NCI-H2196 (cell line): ENCODE data around the gene S1PR4.
A peak's percentile ranks its signal among the peaks of the same experiment; 100 is the strongest.
"Not testable (repeated sequence)": the region's sequence is repeated elsewhere in the genome, so short reads cannot be mapped to it uniquely, and the experiment has no call there.

Experiments
- DNase-seq: peaks from one replicate; lab custom pipeline; 2025; ENCODE audit not compliant: unreplicated experiment; lab: John Stamatoyannopoulos, UW

The S1PR4 gene

GRCh38 chr19:3151563-3152418, 26.8 kb upstream of the S1PR4 start:
- no peak for DNase-seq

- no peak for DNase-seq
Measured at GRCh38 chr19:3152419-3152780, 26.2 kb upstream of the S1PR4 start.

DNA sequence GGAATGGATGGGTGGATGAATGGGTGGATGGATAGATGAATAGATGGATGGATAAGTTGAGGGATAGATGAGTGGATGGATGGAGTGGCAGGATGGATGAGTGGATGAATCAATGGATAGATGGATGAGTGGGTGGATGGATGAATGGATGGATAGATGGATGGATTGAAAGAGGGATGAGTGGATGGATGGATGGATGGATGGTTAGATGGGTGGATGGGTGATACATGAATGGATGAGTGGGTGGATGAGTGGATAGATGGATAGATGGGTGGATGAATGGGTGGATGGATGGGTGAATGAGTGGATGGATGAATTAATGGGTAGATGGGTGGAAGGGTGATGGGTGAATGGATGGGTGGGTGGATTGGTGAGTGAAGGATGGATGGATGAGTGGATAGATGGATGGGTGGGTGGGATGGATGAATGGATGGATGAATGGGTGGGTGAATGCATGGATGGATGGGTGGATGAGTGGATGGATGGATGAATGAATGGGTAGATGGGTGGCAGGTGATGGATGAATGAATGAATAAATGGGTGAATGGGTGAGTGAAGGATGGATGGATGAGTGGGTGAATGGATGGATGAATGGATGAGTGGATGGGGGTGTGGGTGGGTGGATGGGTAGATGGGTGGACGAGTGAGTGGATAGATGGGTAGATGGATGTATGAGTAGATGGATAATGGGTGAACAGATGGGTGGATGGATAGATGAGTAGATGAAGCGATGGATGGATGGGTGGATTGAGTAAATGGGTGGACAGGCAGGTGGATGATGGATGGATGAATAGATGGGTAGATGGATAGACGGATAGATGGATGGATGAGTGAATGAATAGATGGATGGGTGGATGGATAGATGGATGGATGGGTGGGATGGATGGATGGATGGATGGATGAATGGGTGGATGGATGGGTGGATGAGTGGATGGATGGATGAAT, 25.0 kb upstream of the S1PR4 start:
- DNase-seq: no peak

DNA sequence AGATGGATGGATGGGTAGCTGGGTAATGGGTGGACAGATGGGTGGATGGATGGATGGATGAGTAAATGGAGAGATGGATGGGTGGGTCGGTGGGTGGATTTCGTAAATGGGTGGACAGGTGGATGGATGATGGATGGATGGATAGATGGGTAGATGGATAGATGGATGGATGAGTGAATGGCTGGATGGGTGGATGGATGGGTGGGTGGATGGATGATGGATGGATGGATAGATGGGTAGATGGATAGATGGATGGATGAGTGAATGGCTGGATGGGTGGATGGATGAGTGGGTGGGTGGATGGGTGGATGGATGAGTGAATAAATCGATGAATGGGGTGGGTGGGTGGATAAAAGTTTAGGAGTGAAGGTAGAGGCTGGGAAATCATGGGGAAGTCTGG, 24.1 kb upstream of the S1PR4 start:
- not testable (repeated sequence) for DNase-seq

- no peak for DNase-seq
Measured at GRCh38 chr19:3154957-3155736, 23.4 kb upstream of the S1PR4 start.

- DNase-seq: no peak
Measured at GRCh38 chr19:3157096-3157845, 21.3 kb upstream of the S1PR4 start.

DNA sequence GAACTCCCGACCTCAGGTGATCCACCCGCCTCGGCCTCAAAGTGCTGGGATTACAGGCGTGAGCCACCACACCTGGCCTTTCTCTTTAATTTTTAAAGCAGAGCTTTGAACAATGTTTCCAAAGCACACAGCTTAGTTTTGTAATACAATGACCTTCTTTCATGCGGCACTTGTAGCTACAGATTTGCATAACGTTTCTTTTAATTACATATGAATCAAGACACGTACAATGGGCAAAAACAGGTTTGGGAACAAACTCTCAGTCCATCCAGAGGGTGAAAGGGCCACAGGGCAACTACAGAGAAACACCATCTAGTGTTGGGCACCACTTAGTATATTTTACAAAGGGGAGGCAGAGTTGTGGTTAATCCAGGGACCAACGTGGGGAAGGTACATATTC, 19.0 kb upstream of the S1PR4 start:
- no peak for DNase-seq

DNA sequence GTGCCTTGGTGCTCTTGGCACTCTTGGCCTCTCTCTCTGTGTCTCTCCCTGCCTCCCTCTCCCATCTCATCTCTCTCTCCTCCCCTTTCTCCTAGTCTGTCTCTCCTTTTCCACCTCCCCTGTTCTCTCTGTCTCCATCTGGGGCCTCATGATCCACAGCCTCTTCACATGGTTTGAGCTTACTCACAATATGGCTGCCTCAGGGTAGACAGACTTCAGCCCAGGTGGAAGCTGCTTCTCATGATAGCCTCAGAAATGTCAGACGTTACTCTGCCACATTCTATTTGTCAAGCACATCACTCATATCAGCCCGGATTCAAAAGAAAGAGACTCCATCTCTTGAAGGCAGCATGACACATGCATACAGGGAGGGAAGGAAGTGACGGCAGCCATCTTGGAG, 18.4 kb upstream of the S1PR4 start:
- DNase-seq: no peak

GRCh38 chr19:3161453-3161852, 17.1 kb upstream of the S1PR4 start:
- no peak for DNase-seq

DNA sequence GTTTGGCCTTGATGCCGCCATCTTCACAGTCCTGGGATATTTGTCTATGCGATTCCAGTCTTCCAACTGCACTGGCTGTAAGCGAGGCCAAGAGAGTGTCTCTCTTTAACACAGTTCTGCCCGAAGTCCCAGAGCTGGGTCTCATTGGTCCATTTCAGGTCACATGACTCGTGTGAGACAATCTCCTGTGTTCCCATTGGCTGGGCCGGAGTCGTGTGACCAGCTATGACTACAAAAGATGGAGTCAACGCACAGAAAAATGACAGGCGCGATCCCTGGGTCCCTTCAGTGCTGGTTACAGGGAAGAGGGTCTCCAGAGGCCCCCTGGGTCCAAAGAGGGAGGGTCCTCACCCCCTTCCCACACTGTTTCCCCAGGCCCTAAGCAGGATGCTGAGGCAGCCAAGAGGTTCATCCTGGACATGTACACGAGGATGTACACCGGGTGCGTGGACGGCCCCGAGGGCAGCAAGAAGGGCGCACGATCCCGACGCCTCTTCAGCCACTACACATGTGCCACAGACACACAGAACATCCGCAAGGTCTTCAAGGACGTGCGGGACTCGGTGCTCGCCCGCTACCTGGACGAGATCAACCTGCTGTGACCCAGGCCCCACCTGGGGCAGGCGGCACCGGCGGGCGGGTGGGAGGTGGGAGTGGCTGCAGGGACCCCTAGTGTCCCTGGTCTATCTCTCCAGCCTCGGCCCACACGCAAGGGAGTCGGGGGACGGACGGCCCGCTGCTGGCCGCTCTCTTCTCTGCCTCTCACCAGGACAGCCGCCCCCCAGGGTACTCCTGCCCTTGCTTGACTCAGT, 15.9 kb upstream of the S1PR4 start:
- DNase-seq: no peak

DNA sequence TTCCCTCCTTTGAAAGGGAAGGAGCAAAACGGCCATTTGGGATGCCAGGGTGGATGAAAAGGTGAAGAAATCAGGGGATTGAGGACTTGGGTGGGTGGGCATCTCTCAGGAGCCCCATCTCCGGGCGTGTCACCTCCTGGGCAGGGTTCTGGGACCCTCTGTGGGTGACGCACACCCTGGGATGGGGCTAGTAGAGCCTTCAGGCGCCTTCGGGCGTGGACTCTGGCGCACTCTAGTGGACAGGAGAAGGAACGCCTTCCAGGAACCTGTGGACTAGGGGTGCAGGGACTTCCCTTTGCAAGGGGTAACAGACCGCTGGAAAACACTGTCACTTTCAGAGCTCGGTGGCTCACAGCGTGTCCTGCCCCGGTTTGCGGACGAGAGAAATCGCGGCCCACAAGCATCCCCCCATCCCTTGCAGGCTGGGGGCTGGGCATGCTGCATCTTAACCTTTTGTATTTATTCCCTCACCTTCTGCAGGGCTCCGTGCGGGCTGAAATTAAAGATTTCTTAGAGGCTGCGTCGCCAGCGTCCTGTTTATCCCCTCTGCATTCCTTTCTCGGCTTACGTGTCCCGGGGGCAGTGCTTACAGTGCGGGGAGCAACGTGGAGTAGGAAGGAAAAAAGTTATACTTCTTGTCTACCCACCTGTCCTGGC, 15.2 kb upstream of the S1PR4 start:
- peak; percentile 77 for DNase-seq

DNA sequence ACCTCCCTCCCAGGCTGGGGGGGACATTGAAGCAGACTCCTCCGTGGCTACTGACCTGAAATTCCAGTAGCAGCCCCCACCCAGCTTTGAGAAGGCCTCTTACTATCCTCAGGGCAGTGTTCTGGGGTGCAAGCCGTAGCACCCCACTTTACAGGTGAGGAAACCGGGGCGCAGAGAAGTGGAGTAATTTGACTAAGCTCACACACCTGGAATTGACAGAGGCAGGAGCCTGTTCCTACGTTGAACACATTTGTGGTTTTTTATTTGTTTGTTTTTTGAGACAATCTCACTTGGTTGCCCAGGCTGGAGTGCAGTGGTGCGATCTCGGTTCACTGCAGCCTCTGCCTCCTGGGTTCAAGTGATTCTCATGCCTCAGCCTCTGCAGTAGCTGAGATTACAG, 14.6 kb upstream of the S1PR4 start:
- DNase-seq: no peak

DNA sequence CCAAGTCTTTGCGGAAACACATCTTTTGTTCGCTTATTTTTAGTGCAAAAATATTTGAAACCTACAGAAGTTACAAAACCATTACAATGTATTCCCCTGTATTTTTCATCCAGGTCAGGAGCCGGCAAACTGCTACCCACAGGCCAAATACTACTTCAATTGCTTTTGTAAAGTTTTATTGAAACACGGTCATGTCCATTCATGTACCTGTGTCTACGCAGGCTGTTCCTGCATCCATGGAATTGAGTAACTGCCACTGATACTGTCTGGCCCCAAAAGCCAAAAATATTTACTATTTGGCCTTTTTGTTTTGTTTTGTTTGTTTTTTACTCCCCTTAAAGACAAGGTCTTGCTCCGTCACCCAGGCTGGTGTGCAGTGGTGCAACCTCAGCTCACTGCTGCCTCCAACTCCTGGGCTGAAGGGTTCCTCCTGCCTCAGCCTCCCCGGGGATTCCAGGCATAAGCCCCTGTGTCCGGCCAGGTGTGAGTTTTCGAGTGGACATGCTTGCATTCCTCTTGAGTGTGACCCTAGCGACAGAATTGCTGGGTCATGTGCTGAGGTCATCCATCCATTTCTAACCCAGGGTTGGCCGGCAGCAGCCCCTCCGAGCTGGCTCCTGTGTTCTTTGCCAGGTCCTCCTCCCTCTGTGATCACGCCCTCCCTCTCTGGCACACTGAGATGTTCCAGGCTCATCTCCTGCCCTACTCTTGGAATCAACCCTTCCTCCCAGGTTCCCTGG, 10.9 kb upstream of the S1PR4 start:
- no peak for DNase-seq

GRCh38 chr19:3171894-3172672, 6.5 kb upstream of the S1PR4 start:
- DNase-seq: no peak

- not testable (repeated sequence) for DNase-seq
Measured at GRCh38 chr19:3172673-3173000, 5.9 kb upstream of the S1PR4 start.

GRCh38 chr19:3175781-3176714, 2.5 kb upstream of the S1PR4 start:
- DNase-seq: peak; percentile 62
